IMR-90 (cell line): Measurements from ENCODE around the gene MTHFD2L. TPM values are rescaled to one million over a fixed set of nuclear protein-coding genes. Genes with fewer than 3 reads are reported as not detected.

Experiments used
- ATAC-seq: fragments of 200-7000 bp; cut with Tn5 transposase; 2 replicates; pipeline ENCODE4 v1.9.1; 2020; ENCODE audit warnings: low read depth, mild to moderate bottlenecking, moderate library complexity
- BruUV-seq: library from RNA; stranded (reverse); fragments of 400-500 nt; replicated peaks from 2 replicates; lab custom pipeline; 2021; lab: Mats Ljungman, UMichigan
- CTCF ChIA-PET: fragments of 300-600 bp; formaldehyde crosslinking; extraction: SDS; loops from one replicate; lab custom pipeline; 2021; ENCODE audit warnings: antibody characterized with exemption; lab: Yijun Ruan, JAX
- POLR2A ChIA-PET: fragments of 300-600 bp; sonication (Branson Sonifier 250); formaldehyde crosslinking; loops from one replicate; lab custom pipeline; 2022; ENCODE audit warnings: antibody characterized with exemption; ENCODE audit not compliant: unreplicated experiment; lab: Charles Lee
- DNase-seq: peaks from one replicate; pipeline ENCODE4 v3.0.0; 2013
- H2AFZ ChIP-seq: replicated peaks from 2 replicates; pipeline ENCODE3; 2013; ENCODE audit warnings: low read length, mild to moderate bottlenecking; ENCODE audit not compliant: poor library complexity
- H2AK5ac ChIP-seq: 2 replicates; pipeline ENCODE4 v1.6.1; 2013; ENCODE audit warnings: low read depth, low read length, inconsistent platforms
- H2AK9ac ChIP-seq: replicated peaks from 2 replicates; pipeline ENCODE3; 2013; ENCODE audit warnings: mild to moderate bottlenecking, low read depth, low read length, moderate library complexity; ENCODE audit not compliant: poor library complexity
- H2BK120ac ChIP-seq: 2 replicates; pipeline ENCODE4 v1.6.1; 2013; ENCODE audit warnings: low read depth, low read length, inconsistent platforms
- H2BK15ac ChIP-seq: 3 replicates; pipeline ENCODE4 v1.6.1; 2013; ENCODE audit warnings: low read depth, low read length, inconsistent platforms
- H2BK20ac ChIP-seq: 2 replicates; pipeline ENCODE4 v1.6.1; 2013; ENCODE audit warnings: low read depth, mild to moderate bottlenecking, inconsistent platforms, low read length, moderate library complexity
- H2BK5ac ChIP-seq: 2 replicates; pipeline ENCODE4 v1.6.1; 2013; ENCODE audit warnings: mild to moderate bottlenecking, low read depth, low read length, inconsistent platforms; ENCODE audit not compliant: poor library complexity, severe bottlenecking
- H3K14ac ChIP-seq: replicated peaks from 2 replicates; pipeline ENCODE4 v1.6.1; 2013; ENCODE audit warnings: low read depth, low read length, inconsistent platforms
- H3K18ac ChIP-seq: 2 replicates; pipeline ENCODE4 v1.6.1; 2013; ENCODE audit warnings: low read depth, low read length, control low read depth
- H3K23ac ChIP-seq: 2 replicates; pipeline ENCODE4 v1.6.1; 2013; ENCODE audit warnings: low read depth, low read length, inconsistent platforms
- H3K27ac ChIP-seq: 2 replicates; pipeline ENCODE4 v1.5.1; 2013; ENCODE audit warnings: mild to moderate bottlenecking, control low read depth, low read length; ENCODE audit not compliant: insufficient read depth
- H3K27me3 ChIP-seq: 2 replicates; pipeline ENCODE4 v1.6.1; 2013; ENCODE audit warnings: low read length; ENCODE audit not compliant: control insufficient read depth, insufficient read depth
- H3K36me3 ChIP-seq: 2 replicates; pipeline ENCODE4 v1.6.1; 2013; ENCODE audit warnings: low read length, mixed read lengths; ENCODE audit not compliant: control insufficient read depth, insufficient read depth
- H3K4ac ChIP-seq: 2 replicates; pipeline ENCODE4 v1.6.1; 2013; ENCODE audit warnings: low read depth, low read length, inconsistent platforms
- H3K4me1 ChIP-seq: 2 replicates; pipeline ENCODE4 v1.6.1; 2013; ENCODE audit warnings: low read length, mixed read lengths; ENCODE audit not compliant: control insufficient read depth, insufficient read depth
- H3K4me2 ChIP-seq: 2 replicates; pipeline ENCODE4 v1.6.1; 2013; ENCODE audit warnings: low read depth, mild to moderate bottlenecking, control low read depth, low read length, moderate library complexity
- H3K4me3 ChIP-seq: 2 replicates; pipeline ENCODE4 v1.5.1; 2013; ENCODE audit warnings: low read depth, mild to moderate bottlenecking, control low read depth, low read length, moderate library complexity; ENCODE audit not compliant: insufficient read depth
- H3K56ac ChIP-seq: 2 replicates; pipeline ENCODE4 v1.6.1; 2013; ENCODE audit warnings: low read length, inconsistent platforms; ENCODE audit not compliant: insufficient read depth; ENCODE audit errors: extremely low read depth
- H3K79me1 ChIP-seq, 2 experiments: 2 replicates each; pipeline ENCODE4 v1.6.1; 2013; ENCODE audit warnings: low read length in 2 of 2, inconsistent platforms in 1 of 2, low read depth in 1 of 2
- H3K9ac ChIP-seq: 2 replicates; pipeline ENCODE4 v1.6.1; 2013; ENCODE audit warnings: low read depth, low read length, control low read depth
- H3K9me1 ChIP-seq: 2 replicates; pipeline ENCODE4 v1.6.1; 2013; ENCODE audit warnings: low read length, inconsistent platforms; ENCODE audit not compliant: insufficient read depth
- H3K9me3 ChIP-seq: 2 replicates; pipeline ENCODE4 v1.6.1; 2013; ENCODE audit warnings: low read length; ENCODE audit not compliant: control insufficient read depth, insufficient read depth
- H4K20me1 ChIP-seq: 2 replicates; pipeline ENCODE4 v1.6.1; 2013; ENCODE audit warnings: low read length, inconsistent platforms; ENCODE audit not compliant: insufficient read depth
- H4K5ac ChIP-seq: 2 replicates; pipeline ENCODE4 v1.6.1; 2013; ENCODE audit warnings: mild to moderate bottlenecking, low read depth, low read length, control low read depth
- H4K8ac ChIP-seq, 2 experiments: 2 replicates each; pipeline ENCODE4 v1.6.1; 2013; ENCODE audit warnings: low read depth in 2 of 2, low read length in 2 of 2, control low read depth in 1 of 2, inconsistent platforms in 1 of 2
- H4K91ac ChIP-seq: 2 replicates; pipeline ENCODE4 v1.6.1; 2013; ENCODE audit warnings: low read depth, low read length, inconsistent platforms; ENCODE audit not compliant: insufficient read depth
- CTCF ChIP-seq: conservative IDR thresholded peaks from 2 replicates; pipeline ENCODE4 v1.5.1; 2012; ENCODE audit warnings: mild to moderate bottlenecking, low read depth, low read length, improper control_type of control experiment
- FOS ChIP-seq: fragments of 150-350 bp; IDR thresholded peaks from 2 replicates; pipeline ENCODE4 v1.6.1; 2016; ENCODE audit warnings: low read depth, low read length
- RAD21 ChIP-seq: IDR thresholded peaks from 2 replicates; pipeline ENCODE4 v1.6.1; 2012; ENCODE audit warnings: low read length, improper control_type of control experiment
- RCOR1 ChIP-seq: IDR thresholded peaks from 2 replicates; pipeline ENCODE4 v1.6.1; 2012; ENCODE audit warnings: mild to moderate bottlenecking, low read length, improper control_type of control experiment; ENCODE audit not compliant: insufficient replicate concordance
- WGBS, 2 experiments: methylation state at CpG; one replicate each; pipeline versions ENCODE4 v1.1.5 to v1.1.7; 2013; ENCODE audit warnings: missing lambda C conversion rate in 2 of 2; ENCODE audit not compliant: insufficient read length in 1 of 2; ENCODE audit errors: extremely low coverage in 2 of 2; 5-methylcytosine and 5-hydroxymethylcytosine counted together
- dilution Hi-C: fragments of 300-500 bp; cut with HindIII; formaldehyde crosslinking; loops from one replicate; pipeline ENCODE4 v1.14.3; 2018; ENCODE audit warnings: low sequenced_read_pairs; ENCODE audit not compliant: unreplicated experiment
- in situ Hi-C: fragments of 300-500 bp; cut with MboI; formaldehyde crosslinking; loops from 3 replicates; pipeline ENCODE4 v1.14.3; 2019; ENCODE audit warnings: low sequenced_read_pairs, inconsistent platforms, mixed read lengths
- intact Hi-C: fragments of 100-400 bp; cut with micrococcal nuclease; formaldehyde crosslinking; loops from 2 replicates; pipeline ENCODE4 v1.10.0; 2022
- polyA plus RNA-seq, 3 experiments: library from polyadenylated mRNA; depleted of rRNA; stranded (reverse); fragments of >200 nt; gene quantifications; 2 replicates each; pipeline ENCODE4 v1.2.3, GENCODE V29; 2012; ENCODE audit warnings: low replicate concordance in 1 of 3
- total RNA-seq: library from RNA; depleted of rRNA; stranded (reverse); fragments of >200 nt; gene quantifications from 2 replicates; pipeline ENCODE4 v1.2.3, GENCODE V29; 2012

The MTHFD2L gene
- total and polyA plus RNA-seq, 2 of the 4 experiments (the other 2 are of a cell fraction) = 2.8 to 4.3 TPM

DNA sequence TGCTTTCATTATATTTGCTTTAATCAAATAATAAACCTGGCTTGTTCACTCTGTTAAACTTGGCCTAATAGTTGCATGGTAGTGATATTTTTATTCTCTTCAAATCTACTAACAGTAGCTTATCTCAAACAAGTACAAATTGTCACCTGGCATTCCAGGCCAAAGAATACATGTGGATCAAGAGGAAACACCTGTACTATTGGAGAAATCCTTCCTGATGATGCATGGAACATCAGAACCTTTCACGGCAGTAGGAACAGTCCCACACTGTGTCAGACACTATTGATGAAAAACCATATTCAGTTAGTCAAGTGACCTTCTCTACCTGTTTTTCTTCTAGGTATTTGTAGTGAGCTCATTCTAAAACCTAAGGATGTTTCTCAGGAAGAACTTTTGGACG, 17.0 kb downstream of the MTHFD2L start:
- no peak overlapping the region for H2BK120ac ChIP-seq
- no peak overlapping the region for H3K14ac ChIP-seq
- no peak overlapping the region for H3K18ac ChIP-seq
- no peak overlapping the region for H2BK5ac ChIP-seq
- no peak overlapping the region for H3K4me2 ChIP-seq
- no peak overlapping the region for H3K4ac ChIP-seq
- no peak overlapping the region for H2AK9ac ChIP-seq
- in situ Hi-C loops (loop anchor here (5.0 to 10.0 kb wide), 2 partner anchors 137 to 490 kb away; no protein-coding TSS in a partner anchor), intact Hi-C loops (no loop called here), dilution Hi-C loops (no loop called here)
- H3K9me3 ChIP-seq = no peaks in the 10 kb centered on the region
- no peak overlapping the region for H3K4me3 ChIP-seq
- no peak overlapping the region for H3K9ac ChIP-seq
- no peaks in the 10 kb centered on the region for H3K79me1 ChIP-seq
- no peaks in the 10 kb centered on the region for H3K9me1 ChIP-seq
- no peak overlapping the region for H3K56ac ChIP-seq
- H2BK20ac ChIP-seq = no peak overlapping the region
- H3K27ac ChIP-seq = no peak overlapping the region
- H3K4me1 ChIP-seq = no peaks in the 10 kb centered on the region
- ATAC-seq (no peak), DNase-seq (no peak)
- H4K5ac ChIP-seq = no peak overlapping the region
- no peaks in the 10 kb centered on the region for H3K27me3 ChIP-seq
- no TSS peak for BruUV-seq
- no CpG with 5 or more reads among the region's 2 CpGs for WGBS, 2 experiments
- no peaks in the 10 kb centered on the region for H3K36me3 ChIP-seq
- H3K23ac ChIP-seq = no peak overlapping the region
- no peaks in the 10 kb centered on the region for H4K20me1 ChIP-seq
- no peak overlapping the region for H2BK15ac ChIP-seq
- H4K91ac ChIP-seq = no peak overlapping the region
- no peak for TF ChIP-seq RAD21
- no peak for TF ChIP-seq CTCF
- no peak for TF ChIP-seq RCOR1
- no peak for TF ChIP-seq FOS
- H2AFZ ChIP-seq = no peak overlapping the region
- CTCF ChIA-PET = interaction anchor here (0.6 to 1.5 kb wide), 2 partner anchors 14 to 1172 kb away, joined by 3 read pairs; no protein-coding TSS in a partner anchor
- POLR2A ChIA-PET = no interaction called here
- no peak overlapping the region for H2AK5ac ChIP-seq
- H4K8ac ChIP-seq = no peak overlapping the region
